GM23248 (cell line): ENCODE measurements around the gene EXOSC2. TPM values are rescaled to one million over a fixed set of nuclear protein-coding genes. Genes with fewer than 3 reads are reported as not detected.

ENCODE experiments used
- DNase-seq: peaks from one replicate; pipeline ENCODE4 v3.0.0-alpha.2; 2015
- H2AFZ ChIP-seq: fragments of 200-600 bp; sonication (generic); 2 replicates; pipeline ENCODE4 v1.6.1; 2016; ENCODE audit warnings: antibody characterized with exemption
- H3F3A ChIP-seq: fragments of 200-600 bp; sonication (generic); 2 replicates; pipeline ENCODE4 v1.6.1; 2016; ENCODE audit warnings: mild to moderate bottlenecking, antibody characterized with exemption, mixed run types; ENCODE audit not compliant: insufficient read depth
- H3K27ac ChIP-seq: fragments of 200-600 bp; sonication (generic); 2 replicates; pipeline ENCODE4 v1.5.1; 2016; ENCODE audit warnings: mild to moderate bottlenecking
- H3K27me3 ChIP-seq: fragments of 200-600 bp; sonication (generic); replicated peaks from 2 replicates; pipeline ENCODE4 v1.6.1; 2016; ENCODE audit warnings: mild to moderate bottlenecking; ENCODE audit not compliant: insufficient read depth
- H3K36me3 ChIP-seq: fragments of 200-600 bp; sonication (generic); 2 replicates; pipeline ENCODE4 v1.6.1; 2016; ENCODE audit warnings: low read depth, mild to moderate bottlenecking
- H3K4me1 ChIP-seq: fragments of 200-600 bp; sonication (generic); 2 replicates; pipeline ENCODE4 v1.6.1; 2016; ENCODE audit warnings: mild to moderate bottlenecking; ENCODE audit not compliant: insufficient read depth
- H3K4me2 ChIP-seq: fragments of 200-600 bp; sonication (generic); one replicate; pipeline ENCODE4 v1.6.1; 2016; ENCODE audit warnings: mild to moderate bottlenecking; ENCODE audit not compliant: unreplicated experiment
- H3K4me3 ChIP-seq: fragments of 200-600 bp; sonication (generic); 2 replicates; pipeline ENCODE4 v1.5.1; 2016; ENCODE audit warnings: mild to moderate bottlenecking
- H3K79me2 ChIP-seq: fragments of 200-600 bp; sonication (generic); 2 replicates; pipeline ENCODE4 v1.6.1; 2016; ENCODE audit warnings: mild to moderate bottlenecking; ENCODE audit not compliant: insufficient read depth
- H3K9ac ChIP-seq: fragments of 200-600 bp; sonication (generic); 2 replicates; pipeline ENCODE4 v1.6.1; 2016; ENCODE audit warnings: mild to moderate bottlenecking
- H3K9me2 ChIP-seq: fragments of 200-600 bp; sonication (generic); 2 replicates; pipeline ENCODE4 v1.6.1; 2016; ENCODE audit warnings: mixed run types, mild to moderate bottlenecking, moderate library complexity; ENCODE audit not compliant: insufficient read depth
- H3K9me3 ChIP-seq: fragments of 200-600 bp; sonication (generic); one replicate; pipeline ENCODE4 v1.6.1; 2017; ENCODE audit warnings: low read depth
- H4K20me1 ChIP-seq: fragments of 200-600 bp; sonication (generic); 2 replicates; pipeline ENCODE4 v1.6.0; 2016; ENCODE audit not compliant: insufficient read depth
- EZH2 ChIP-seq: fragments of 200-600 bp; sonication (generic); IDR thresholded peaks from 2 replicates; pipeline ENCODE4 v1.6.1; 2018; ENCODE audit warnings: antibody characterized with exemption, mild to moderate bottlenecking; ENCODE audit not compliant: insufficient read depth, poor library complexity, severe bottlenecking
- EZH2phosphoT487 ChIP-seq: fragments of 200-600 bp; sonication (generic); IDR thresholded peaks from 2 replicates; pipeline ENCODE4 v1.6.1; 2018; ENCODE audit warnings: antibody characterized with exemption, moderate library complexity, mild to moderate bottlenecking, low read depth; ENCODE audit not compliant: insufficient read depth
- WGBS, 2 experiments: methylation state at CpG; one replicate each; pipeline ENCODE4 v1.1.6; 2015 to 2017; ENCODE audit warnings: low lambda C conversion rate in 2 of 2, low coverage in 1 of 2; ENCODE audit errors: missing lambda C conversion rate in 2 of 2; 5-methylcytosine and 5-hydroxymethylcytosine counted together
- in situ Hi-C: fragments of 300-500 bp; cut with MboI; formaldehyde crosslinking; loops from 2 replicates; pipeline ENCODE4 v1.15.0; 2020
- polyA plus RNA-seq: library from polyadenylated mRNA; unstranded; fragments of >200 nt; fragmentation: Nextera tagmentation; extraction: Ambion mirVana; gene quantifications from 2 replicates; pipeline ENCODE4 v1.2.1, GENCODE V29; 2016
- total RNA-seq: library from RNA; depleted of rRNA; stranded (reverse); fragments of >200 nt; shearing (Covaris generic); gene quantifications from 2 replicates; pipeline ENCODE4 v1.2.3, GENCODE V29; 2014; rRNA removed

The EXOSC2 gene
- total RNA-seq (18.1 and 21.6 TPM in 2 replicates), polyA plus RNA-seq (16.1 and 17.2 TPM in 2 replicates)

- peak within 1 kb of the TSS; percentile 95 for H3K4me2 ChIP-seq
- 0 out of 2 replicates have a peak, but pooled peaks cover 7% of the 10 kb centered on the region for H3K36me3 ChIP-seq
- WGBS, 2 experiments, result 1 to 2% methylated on average over 40 of the region's 40 CpGs
- TF ChIP-seq EZH2 (no peak), EZH2phosphoT487 (no peak)
- H2AFZ ChIP-seq, result peak within 1 kb of the TSS; percentile 100
- peak within 1 kb of the TSS; percentile 88 for H3K9ac ChIP-seq
- peaks cover 37% of the 10 kb centered on the region for H3K79me2 ChIP-seq
- H3K27me3 ChIP-seq, result no peaks in the 10 kb centered on the region
- in situ Hi-C loops, result loop anchor here (25.0 kb wide), 1 partner anchor 581 kb away; no protein-coding TSS in a partner anchor
- H3F3A ChIP-seq, result peaks cover 22% of the 10 kb centered on the region
- H3K4me1 ChIP-seq, result peaks cover 20% of the 10 kb centered on the region
- H3K4me3 ChIP-seq, result peak within 1 kb of the TSS; percentile 86
- peak; percentile 99 for DNase-seq
- no peaks in the 10 kb centered on the region for H4K20me1 ChIP-seq
- H3K9me2 ChIP-seq, result no peaks in the 10 kb centered on the region
- no peaks in the 10 kb centered on the region for H3K9me3 ChIP-seq
- H3K27ac ChIP-seq, result peak within 1 kb of the TSS; percentile 67
Measured at GRCh38 chr9:130693426-130694191, at the start of gene EXOSC2. EXOSC2 (plus strand) TSS chr9:130693780; CDS start chr9:130693792, 12 bp downstream.

GRCh38 chr9:130651221-130651620, 42.4 kb upstream of the EXOSC2 start:
- H2AFZ ChIP-seq, result no peak overlapping the region
- H4K20me1 ChIP-seq, result no peaks in the 10 kb centered on the region
- no peak overlapping the region for H3K4me2 ChIP-seq
- no peaks in the 10 kb centered on the region for H3F3A ChIP-seq
- H3K27ac ChIP-seq, result no peak overlapping the region
- no peak overlapping the region for H3K4me3 ChIP-seq
- H3K36me3 ChIP-seq, result no peaks in the 10 kb centered on the region
- H3K79me2 ChIP-seq, result no peaks in the 10 kb centered on the region
- H3K9ac ChIP-seq, result no peak overlapping the region
- in situ Hi-C loops, result no loop called here
- peaks cover 11% of the 10 kb centered on the region for H3K27me3 ChIP-seq
- WGBS, 2 experiments, result 61 to 72% methylated on average over 15 of the region's 15 CpGs
- no peaks in the 10 kb centered on the region for H3K9me3 ChIP-seq
- no peaks in the 10 kb centered on the region for H3K9me2 ChIP-seq
- no peaks in the 10 kb centered on the region for H3K4me1 ChIP-seq
- no peak for TF ChIP-seq EZH2
- DNase-seq, result no peak

- Histone ChIP-seq H3K9ac (no peak overlapping the region), H3F3A (no peaks in the 10 kb centered on the region), H3K36me3 (no peaks in the 10 kb centered on the region), H4K20me1 (no peaks in the 10 kb centered on the region), H3K9me3 (no peaks in the 10 kb centered on the region), H3K79me2 (no peaks in the 10 kb centered on the region), H3K4me3 (no peak overlapping the region), H3K4me1 (no peaks in the 10 kb centered on the region), H2AFZ (no peak overlapping the region), H3K27me3 (peaks cover 15% of the 10 kb centered on the region), H3K4me2 (no peak overlapping the region), H3K9me2 (no peaks in the 10 kb centered on the region), H3K27ac (no peak overlapping the region)
- no peak for TF ChIP-seq EZH2
- TF ChIP-seq EZH2phosphoT487, result no peak
- no peak for DNase-seq
- in situ Hi-C loops, result no loop called here
- 80 to 83% methylated on average over 18 of the region's 18 CpGs for WGBS, 2 experiments
Measured at GRCh38 chr9:130651752-130652151, 41.8 kb upstream of the EXOSC2 start.

- no peaks in the 10 kb centered on the region for H3F3A ChIP-seq
- H3K9ac ChIP-seq, result no peak overlapping the region
- peaks cover 43% of the 10 kb centered on the region for H3K27me3 ChIP-seq
- no peaks in the 10 kb centered on the region for H3K36me3 ChIP-seq
- H3K9me2 ChIP-seq, result no peaks in the 10 kb centered on the region
- no peak overlapping the region for H3K27ac ChIP-seq
- no peak for TF ChIP-seq EZH2phosphoT487
- no peaks in the 10 kb centered on the region for H3K9me3 ChIP-seq
- WGBS, 2 experiments, result 66 to 71% methylated on average over 6 of the region's 6 CpGs
- no peak overlapping the region for H2AFZ ChIP-seq
- in situ Hi-C loops, result no loop called here
- DNase-seq, result no peak
- no peaks in the 10 kb centered on the region for H4K20me1 ChIP-seq
- H3K79me2 ChIP-seq, result no peaks in the 10 kb centered on the region
- no peak overlapping the region for H3K4me2 ChIP-seq
- H3K4me3 ChIP-seq, result no peak overlapping the region
- H3K4me1 ChIP-seq, result no peaks in the 10 kb centered on the region
Measured at GRCh38 chr9:130654879-130655278, 38.7 kb upstream of the EXOSC2 start.
